ENCODE results near the gene RIPPLY3.

GRCh38 chr21:36965720-36966065 lies 40.8 kb upstream of the RIPPLY3 start:
- no peak for TF ChIP-seq BCL11A (tag by site-specific recombination; IDR thresholded peaks at IDR 0.05; ENCODE audit: low read depth)
- TF ChIP-seq ZNF621 (tag by site-specific recombination; IDR thresholded peaks at IDR 0.05): no peak

Measured in HEK293 (cell line).